ENCODE measurements around the gene WDR43. TPM values are rescaled to one million over a fixed set of nuclear protein-coding genes. Genes with fewer than 3 reads are reported as not detected.

WDR43 gene
- total and polyA plus RNA-seq, 9 of the 15 experiments (the other 6 are each of a cell fraction or from before 2014, with no cell fraction given): 34.6 to 197 (median 105) TPM

GRCh38 chr2:28894470-28895188 lies at the start of gene WDR43 (continued):
- TF ChIP-seq ZNF740 (CRISPR knock-in tag; IDR thresholded peaks at IDR 0.05) (no peak; the same call in 1 of the 2 replicates), ZNF740 (tag; IDR thresholded peaks at IDR 0.05) (no peak), TOE1 (IDR thresholded peaks at IDR 0.05; ENCODE audit: borderline replicate concordance) (peak; percentile 98), TOE1 (CRISPR knock-in tag; IDR thresholded peaks at IDR 0.05; ENCODE audit: borderline replicate concordance, low read depth) (no peak), JUNB (CRISPR knock-in tag; conservative IDR thresholded peaks at IDR 0.05) (no peak), HEY1 (CRISPR knock-in tag; IDR thresholded peaks at IDR 0.05; ENCODE audit: borderline replicate concordance) (no peak), SMAD2 (IDR thresholded peaks at IDR 0.05; ENCODE audit: low read depth, low read length) (no peak), ARID4B (CRISPR knock-in tag; IDR thresholded peaks at IDR 0.05) (peak; percentile 66; the same call in 1 of the 2 replicates), MECOM (CRISPR knock-in tag; IDR thresholded peaks at IDR 0.05) (no peak), ZBTB40 (IDR thresholded peaks at IDR 0.05) (peak; percentile 84), ZBTB40 (CRISPR knock-in tag; IDR thresholded peaks at IDR 0.05) (no peak)
